Esophagus squamous epithelium (tissue), 5 donors: ENCODE data around the gene ZFPM1. TPM values are rescaled to one million over a fixed set of nuclear protein-coding genes. Genes with fewer than 3 reads are reported as not detected.

Experiments
- DNase-seq: peaks from one replicate; lab custom pipeline; 2025; lab: John Stamatoyannopoulos, UW
- H3K27ac ChIP-seq, 4 donors: fragments of 200-600 bp; sonication (generic); one replicate each; pipeline ENCODE4 v1.5.1; 2016 to 2019; ENCODE audit warnings: mild to moderate bottlenecking in 1 of 4
- H3K27me3 ChIP-seq, 4 donors: fragments of 200-600 bp; sonication (generic); 1 replicate in 3 of 4; 2 replicates in 1 of 4; pipeline versions ENCODE4 v1.5.1 to v1.6.0; 2017 to 2021; ENCODE audit warnings: antibody characterized with exemption in 1 of 4
- H3K36me3 ChIP-seq, 3 donors: fragments of 200-600 bp; sonication (generic); one replicate each; pipeline ENCODE4 v1.5.1; 2016 to 2019
- H3K4me1 ChIP-seq, 3 donors: fragments of 200-600 bp; sonication (generic); one replicate each; pipeline ENCODE4 v1.5.1; 2017 to 2019
- H3K4me3 ChIP-seq, 4 donors: fragments of 200-600 bp; sonication (generic); 1 replicate in 3 of 4; 2 replicates in 1 of 4; pipeline ENCODE4 v1.5.1; 2016 to 2019; ENCODE audit warnings: mild to moderate bottlenecking in 2 of 4, moderate library complexity in 1 of 4
- H3K9me3 ChIP-seq, 3 donors: fragments of 200-600 bp; sonication (generic); one replicate each; pipeline ENCODE4 v1.5.1; 2016 to 2019
- POLR2A ChIP-seq, 4 donors: fragments of 450-650 bp; IDR thresholded peaks; one replicate each; pipeline ENCODE4 v1.6.1; 2017; ENCODE audit warnings: antibody characterized with exemption in 4 of 4, mild to moderate bottlenecking in 4 of 4, moderate library complexity in 3 of 4
- WGBS, 2 donors: methylation state at CpG; one replicate each; pipeline ENCODE4 v1.1.5; 2018; 5-methylcytosine and 5-hydroxymethylcytosine counted together
- intact Hi-C: fragments of 100-400 bp; cut with DNase I; formaldehyde crosslinking; loops from one replicate; pipeline ENCODE4 v1.15.0; 2022
- total RNA-seq, 4 donors: library from RNA; depleted of rRNA; stranded (reverse); fragments of >200 nt; gene quantifications; one replicate each; pipeline ENCODE4 v1.1.0, GENCODE V29; 2016
- TF ChIP-seq, protein P1 (sequence below), 6 experiments: fragments of 450-650 bp in 4 of 6; fragments of 200-600 bp in 2 of 6; sonication (generic) in 2 of 6; IDR thresholded peaks; one replicate each; pipeline ENCODE4 v1.5.1; 2016 to 2019; ENCODE audit warnings: antibody characterized with exemption in 6 of 6, mild to moderate bottlenecking in 4 of 6, moderate library complexity in 4 of 6
- donor health status: DM: yes; HTN: yes; CAD: no.

Gene ZFPM1
- total RNA-seq, 4 donors from 2014 or later: 0.67 to 1.7 (median 1.2) TPM

DNA sequence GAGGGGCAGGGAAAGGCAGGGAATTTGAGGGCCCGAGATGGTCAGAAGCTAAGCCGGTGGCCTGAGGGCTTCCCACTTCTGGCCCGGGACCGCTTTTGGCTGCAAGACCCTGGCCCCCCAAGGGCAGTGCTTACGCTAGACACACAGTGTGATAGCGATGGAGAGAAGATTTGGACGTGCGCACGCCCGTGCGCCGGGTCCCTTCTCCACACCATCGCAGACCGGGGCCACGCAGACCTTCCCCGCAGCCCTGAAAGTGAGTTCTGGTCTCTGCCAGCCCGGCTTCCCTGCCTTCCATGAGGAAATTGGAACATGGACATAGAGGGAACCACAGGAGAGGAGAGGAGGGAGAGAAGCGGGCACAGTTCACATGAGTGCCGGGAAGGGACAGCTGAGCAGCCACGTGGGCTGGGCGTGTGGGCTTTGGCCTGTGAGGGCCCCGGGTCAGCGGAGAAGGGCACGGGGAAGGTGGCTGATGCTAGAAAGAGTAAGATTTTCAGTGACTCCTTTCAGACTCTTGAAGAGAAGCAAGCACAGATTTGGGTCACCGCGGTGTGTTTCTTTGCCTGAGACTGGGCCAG lies 23.8 kb downstream of the ZFPM1 start:
- no peaks in the 10 kb centered on the region for H3K4me1 ChIP-seq
- DNase-seq: no peak
- TF ChIP-seq POLR2A (IDR thresholded peaks at IDR 0.05): no peak
- no peaks in the 10 kb centered on the region for H3K36me3 ChIP-seq
- no peaks in the 10 kb centered on the region for H3K9me3 ChIP-seq
- intact Hi-C loops: no loop called here
- H3K27ac ChIP-seq: no peak overlapping the region
- no peak overlapping the region for H3K4me3 ChIP-seq
- peaks cover 0 to 6% (median 0%) of the 10 kb centered on the region in 4 donors for H3K27me3 ChIP-seq
- WGBS, 2 donors: 88 to 89% methylated on average over 12 to 18 of the region's 26 CpGs

DNA sequence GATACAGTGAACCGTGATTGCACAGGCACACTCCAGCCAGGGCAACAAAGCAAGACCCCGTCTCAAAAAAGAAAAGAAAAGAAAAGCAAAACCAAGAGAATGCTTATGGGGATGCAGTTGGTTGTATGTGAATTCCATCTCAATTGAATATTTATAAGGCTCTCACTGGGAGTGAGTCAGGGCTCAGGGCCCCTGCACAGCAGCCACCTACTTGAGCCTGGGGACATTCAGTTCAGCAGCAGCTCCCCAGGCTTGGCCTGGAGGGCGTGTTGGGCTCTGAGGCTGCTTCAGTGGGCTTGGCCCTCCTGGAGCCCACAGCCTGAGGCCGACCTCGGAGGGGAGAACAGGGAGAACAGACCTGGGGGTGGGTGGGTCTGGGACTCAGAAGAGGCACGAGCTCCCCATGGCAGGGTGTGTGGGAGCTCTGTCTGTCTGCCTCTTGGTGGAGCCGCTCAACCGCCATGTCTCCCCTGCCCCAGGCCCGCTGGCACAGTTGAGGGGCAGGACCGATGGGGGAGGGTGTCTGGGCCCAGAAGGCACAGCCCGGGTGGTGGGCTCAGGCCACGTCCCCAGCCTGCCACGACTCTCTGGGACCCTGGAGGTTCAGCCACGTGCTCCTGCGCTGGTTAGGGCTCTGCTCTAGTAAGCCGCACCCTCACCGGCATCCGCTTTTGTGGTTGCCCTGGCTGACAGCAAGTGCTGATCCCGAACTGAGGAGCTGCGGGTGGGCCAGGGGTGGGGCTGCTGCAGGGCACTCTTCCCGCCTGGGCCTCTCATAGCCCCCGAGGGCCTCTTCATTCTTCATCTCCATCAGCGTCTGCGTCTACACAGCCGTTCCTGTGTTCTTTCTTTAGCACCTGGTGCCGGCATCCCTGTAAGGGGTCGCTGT lies 24.8 kb downstream of the ZFPM1 start:
- no peaks in the 10 kb centered on the region for H3K36me3 ChIP-seq
- H3K4me3 ChIP-seq: no peak overlapping the region
- 56 to 71% methylated on average over 13 to 14 of the region's 27 CpGs for WGBS, 2 donors
- H3K27me3 ChIP-seq: peaks cover 0 to 14% (median 0%) of the 10 kb centered on the region in 4 donors
- no peaks in the 10 kb centered on the region for H3K9me3 ChIP-seq
- TF ChIP-seq, protein P1, sequence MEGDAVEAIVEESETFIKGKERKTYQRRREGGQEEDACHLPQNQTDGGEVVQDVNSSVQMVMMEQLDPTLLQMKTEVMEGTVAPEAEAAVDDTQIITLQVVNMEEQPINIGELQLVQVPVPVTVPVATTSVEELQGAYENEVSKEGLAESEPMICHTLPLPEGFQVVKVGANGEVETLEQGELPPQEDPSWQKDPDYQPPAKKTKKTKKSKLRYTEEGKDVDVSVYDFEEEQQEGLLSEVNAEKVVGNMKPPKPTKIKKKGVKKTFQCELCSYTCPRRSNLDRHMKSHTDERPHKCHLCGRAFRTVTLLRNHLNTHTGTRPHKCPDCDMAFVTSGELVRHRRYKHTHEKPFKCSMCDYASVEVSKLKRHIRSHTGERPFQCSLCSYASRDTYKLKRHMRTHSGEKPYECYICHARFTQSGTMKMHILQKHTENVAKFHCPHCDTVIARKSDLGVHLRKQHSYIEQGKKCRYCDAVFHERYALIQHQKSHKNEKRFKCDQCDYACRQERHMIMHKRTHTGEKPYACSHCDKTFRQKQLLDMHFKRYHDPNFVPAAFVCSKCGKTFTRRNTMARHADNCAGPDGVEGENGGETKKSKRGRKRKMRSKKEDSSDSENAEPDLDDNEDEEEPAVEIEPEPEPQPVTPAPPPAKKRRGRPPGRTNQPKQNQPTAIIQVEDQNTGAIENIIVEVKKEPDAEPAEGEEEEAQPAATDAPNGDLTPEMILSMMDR (IDR thresholded peaks at IDR 0.05): no peak
- TF ChIP-seq POLR2A (IDR thresholded peaks at IDR 0.05): no peak
- no peak for DNase-seq
- intact Hi-C loops: no loop called here
- H3K27ac ChIP-seq: no peak overlapping the region
- no peaks in the 10 kb centered on the region for H3K4me1 ChIP-seq

DNA sequence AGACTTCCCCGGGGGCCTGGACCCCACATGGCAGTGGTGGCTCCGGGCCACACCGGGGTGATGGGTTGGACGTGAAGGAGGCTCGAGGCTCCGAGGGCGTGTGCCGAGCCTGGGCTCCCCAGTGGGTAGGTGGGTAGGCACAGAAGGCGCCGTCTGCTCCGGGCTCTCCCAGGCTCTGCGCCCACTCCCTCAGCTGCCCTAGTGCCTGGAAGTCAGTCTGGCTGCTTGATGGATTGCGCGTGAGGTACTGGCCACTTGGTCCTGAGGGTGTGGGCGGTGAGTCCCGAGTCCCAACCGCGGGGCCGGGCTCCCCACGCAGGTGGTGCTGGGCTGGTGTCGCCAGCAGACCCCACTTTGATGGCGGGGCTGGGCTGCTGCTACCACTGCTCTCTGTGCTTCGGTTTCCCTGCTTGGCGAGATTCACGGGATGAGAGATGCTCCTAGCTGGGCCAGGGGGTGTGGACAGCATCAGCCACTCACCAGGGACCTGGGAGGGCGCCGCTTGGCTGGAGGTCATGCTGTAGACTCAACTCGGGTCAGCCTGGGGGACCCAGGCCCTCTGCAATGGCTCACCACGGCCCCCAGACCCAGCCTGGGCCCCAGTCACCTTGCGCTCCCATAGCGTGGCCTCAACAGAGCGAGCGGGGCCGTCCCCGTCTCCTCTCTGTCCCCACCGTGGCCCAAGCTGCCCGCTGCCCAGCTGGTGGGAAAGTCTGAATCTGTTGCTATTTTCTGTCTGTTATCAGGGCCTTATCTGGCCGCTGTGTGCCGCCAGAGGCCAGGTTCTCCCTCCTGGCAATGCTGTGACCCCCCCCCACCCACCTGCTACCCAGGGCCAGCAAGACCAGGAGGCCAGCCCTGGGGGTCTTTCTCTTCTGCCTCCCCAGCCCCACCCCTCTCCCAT lies 26.1 kb downstream of the ZFPM1 start:
- DNase-seq: no peak
- WGBS, 2 donors: 80 to 83% methylated on average over 12 to 24 of the region's 39 CpGs
- H3K27me3 ChIP-seq: peaks cover 0 to 14% (median 0%) of the 10 kb centered on the region in 4 donors

DNA sequence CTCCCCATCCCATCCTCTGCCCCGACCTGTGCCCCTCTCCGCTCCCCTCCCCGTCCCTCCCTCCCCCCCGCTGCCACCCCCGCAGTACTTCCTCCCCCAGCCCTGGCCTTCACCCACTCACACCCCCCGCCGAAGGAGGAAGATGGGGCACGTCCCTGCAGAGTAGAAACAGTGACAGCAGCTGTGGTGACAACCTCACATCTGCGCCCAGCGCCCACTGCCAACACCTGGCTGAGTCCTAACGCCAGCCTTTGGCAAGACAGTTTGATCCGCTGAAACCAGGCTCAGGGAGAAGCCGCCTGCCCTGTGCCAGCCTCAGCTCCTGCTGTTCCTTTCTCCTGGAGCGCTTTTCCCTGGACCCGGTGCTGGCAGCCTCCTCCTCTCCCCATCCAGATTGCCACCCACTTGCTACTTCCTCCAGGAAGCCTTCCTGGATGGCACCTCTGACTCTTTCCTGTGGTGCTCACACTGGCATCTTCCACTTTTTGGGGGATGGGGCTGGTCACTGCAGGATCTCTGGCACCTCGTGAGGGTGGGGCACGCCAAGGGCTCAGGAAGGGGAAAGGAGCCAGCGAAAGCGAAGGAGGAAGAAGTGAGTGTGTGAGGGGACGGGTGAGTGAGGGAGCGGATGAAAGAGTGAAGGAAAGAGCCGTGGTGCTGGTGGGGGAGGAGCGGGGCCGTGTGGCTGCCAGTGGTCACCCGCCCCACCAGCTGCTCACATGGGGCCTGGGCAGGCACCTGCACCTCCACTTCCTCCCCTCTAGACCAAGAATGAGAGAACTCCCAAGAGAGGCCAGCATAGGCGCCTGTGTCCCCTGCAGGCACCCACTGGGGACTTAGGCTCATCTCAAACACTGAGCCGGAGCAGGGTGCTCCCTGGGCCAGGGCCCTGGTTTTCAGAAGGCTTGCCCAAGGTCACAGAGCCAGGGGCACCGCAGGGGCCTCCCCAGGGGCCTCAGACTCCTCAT lies 27.0 kb downstream of the ZFPM1 start:
- intact Hi-C loops: no loop called here
- no peaks in the 10 kb centered on the region for H3K4me1 ChIP-seq
- no peaks in the 10 kb centered on the region for H3K36me3 ChIP-seq
- 69 to 90% methylated on average over 11 to 13 of the region's 28 CpGs for WGBS, 2 donors
- no peak overlapping the region for H3K4me3 ChIP-seq
- TF ChIP-seq, protein P1 (IDR thresholded peaks at IDR 0.05): no peak
- no peak for TF ChIP-seq POLR2A (IDR thresholded peaks at IDR 0.05)
- DNase-seq: no peak
- no peaks in the 10 kb centered on the region for H3K9me3 ChIP-seq
- no peak overlapping the region for H3K27ac ChIP-seq
- peaks cover 0 to 14% (median 0%) of the 10 kb centered on the region in 4 donors for H3K27me3 ChIP-seq

More for the DNA sequence above, 26.1 kb downstream of the ZFPM1 start:
- intact Hi-C loops: no loop called here
- TF ChIP-seq, protein P1 (IDR thresholded peaks at IDR 0.05): no peak
- TF ChIP-seq POLR2A (IDR thresholded peaks at IDR 0.05): no peak
- Histone ChIP-seq H3K9me3 (no peaks in the 10 kb centered on the region), H3K4me1 (no peaks in the 10 kb centered on the region), H3K27ac (no peak overlapping the region), H3K36me3 (no peaks in the 10 kb centered on the region), H3K4me3 (no peak overlapping the region)
